Stimulated activated CD4-positive, alpha-beta T cell treated with anti-CD3 and anti-CD28 coated beads, Interleukin-12 subunit alpha, Interleukin-12 subunit beta, amount 100 ng/mL, for 4 hours (primary cell): ENCODE results near the gene FBXW2.
"Not testable (repeated sequence)": the region's sequence is repeated elsewhere in the genome, so short reads cannot be mapped to it uniquely, and the experiment has no call there.

Experiments
- DNase-seq: peaks from one replicate; pipeline ENCODE4 v3.0.0-alpha.2; 2020

The FBXW2 gene, protein sequence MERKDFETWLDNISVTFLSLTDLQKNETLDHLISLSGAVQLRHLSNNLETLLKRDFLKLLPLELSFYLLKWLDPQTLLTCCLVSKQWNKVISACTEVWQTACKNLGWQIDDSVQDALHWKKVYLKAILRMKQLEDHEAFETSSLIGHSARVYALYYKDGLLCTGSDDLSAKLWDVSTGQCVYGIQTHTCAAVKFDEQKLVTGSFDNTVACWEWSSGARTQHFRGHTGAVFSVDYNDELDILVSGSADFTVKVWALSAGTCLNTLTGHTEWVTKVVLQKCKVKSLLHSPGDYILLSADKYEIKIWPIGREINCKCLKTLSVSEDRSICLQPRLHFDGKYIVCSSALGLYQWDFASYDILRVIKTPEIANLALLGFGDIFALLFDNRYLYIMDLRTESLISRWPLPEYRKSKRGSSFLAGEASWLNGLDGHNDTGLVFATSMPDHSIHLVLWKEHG

DNA sequence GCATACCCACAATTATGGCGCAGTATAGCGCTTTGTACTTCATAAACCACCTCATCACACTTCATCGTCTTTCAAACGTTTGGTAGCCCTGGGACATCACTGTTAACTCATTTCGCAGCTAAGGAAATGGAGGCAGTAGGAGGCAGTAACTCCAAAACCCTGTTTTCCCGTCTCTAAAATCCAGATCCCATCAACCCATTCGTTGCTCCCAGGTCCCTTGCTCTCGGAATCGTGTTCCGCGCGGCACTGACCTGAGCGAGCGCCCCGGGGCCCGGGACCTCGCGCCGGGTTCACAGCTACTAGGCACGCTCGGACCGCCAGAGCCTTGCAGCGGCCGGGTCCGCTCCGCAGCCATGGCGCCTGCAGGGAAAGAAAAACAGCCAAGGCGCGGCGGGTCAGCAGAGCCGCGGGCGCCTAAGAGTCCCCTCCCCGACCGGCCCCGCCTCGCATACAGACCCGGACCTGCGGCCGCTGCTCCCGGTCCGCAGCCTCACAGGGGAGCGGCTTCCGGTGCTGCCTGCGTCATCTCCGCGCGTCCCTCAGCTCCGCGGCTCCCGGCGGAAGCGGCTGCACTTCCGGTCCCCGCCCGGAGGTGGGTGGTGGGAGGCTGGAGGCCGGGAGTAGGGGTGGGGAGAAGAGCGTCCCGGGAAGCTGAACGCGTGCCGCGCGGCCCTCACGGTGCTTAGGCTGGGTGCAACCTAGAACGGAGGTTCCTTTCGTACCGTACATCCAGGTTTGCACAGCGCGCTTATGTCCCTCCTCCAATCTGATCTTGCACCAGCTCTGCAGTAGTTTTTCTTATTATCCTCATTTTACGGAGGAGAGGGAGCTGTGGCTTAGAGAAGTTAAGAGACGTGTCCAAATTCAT is at the start of gene FBXW2:
Gene FBXW2 (minus strand): TSS at position 519 of the 868 bp plus-strand sequence. CDS start 5,158 bp downstream, outside the sequence.
- peak; percentile 88 for DNase-seq

DNA sequence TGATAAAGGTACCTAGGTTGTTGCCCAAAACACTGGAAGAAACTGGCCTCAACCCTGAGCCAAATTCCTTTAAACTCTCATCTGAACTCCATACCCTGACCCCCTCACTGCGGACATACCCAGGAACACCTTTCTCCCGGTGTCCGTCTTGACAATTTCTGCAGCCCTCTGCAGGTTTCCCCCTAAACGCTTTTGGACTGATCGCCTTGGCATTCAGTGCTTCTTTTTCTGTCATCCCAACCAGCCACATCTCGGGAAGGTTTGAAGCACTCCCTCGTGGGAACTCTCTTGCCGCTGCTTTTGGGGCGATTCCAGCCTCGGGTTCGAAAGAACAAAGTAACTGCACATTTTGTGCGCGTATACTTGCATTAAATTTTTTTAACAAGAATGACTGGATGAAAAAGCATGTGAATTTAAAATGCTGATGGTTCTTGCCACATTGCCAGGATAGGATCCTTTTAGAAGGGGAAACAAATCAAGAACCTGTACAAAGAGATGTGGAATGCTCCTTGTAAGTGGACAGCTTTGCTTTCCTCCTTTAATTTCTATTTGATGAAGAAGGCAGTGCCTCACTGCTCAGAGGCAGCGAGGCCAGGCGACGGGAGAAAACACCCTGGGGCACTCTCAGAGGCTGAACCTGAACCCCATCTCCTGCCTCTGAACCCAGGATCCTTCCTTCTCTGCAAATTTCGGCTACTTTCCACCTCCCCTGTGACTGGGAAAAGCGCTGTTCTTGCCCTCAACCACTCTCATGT is 48.9 kb upstream of the FBXW2 start:
- DNase-seq: no peak

DNA sequence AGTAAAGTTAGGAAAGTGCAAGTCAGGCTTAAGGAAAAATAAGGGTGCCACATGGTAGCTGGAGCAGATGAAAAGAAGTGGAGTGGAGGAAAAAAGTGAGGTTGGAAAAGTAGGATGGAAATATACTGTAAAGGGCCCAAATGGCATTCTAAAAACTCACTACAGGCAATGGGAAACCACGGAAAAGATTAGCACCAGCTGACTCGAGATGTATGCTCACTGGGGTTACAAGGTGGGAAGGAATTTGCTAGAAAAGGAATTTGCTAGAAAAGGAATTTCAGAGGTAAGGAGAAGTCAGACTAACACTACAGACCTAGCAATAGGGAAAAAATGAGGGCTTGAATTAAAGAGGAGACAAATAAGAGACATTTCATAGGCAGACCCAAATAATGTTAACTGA is 45.9 kb upstream of the FBXW2 start:
- no peak for DNase-seq

DNA sequence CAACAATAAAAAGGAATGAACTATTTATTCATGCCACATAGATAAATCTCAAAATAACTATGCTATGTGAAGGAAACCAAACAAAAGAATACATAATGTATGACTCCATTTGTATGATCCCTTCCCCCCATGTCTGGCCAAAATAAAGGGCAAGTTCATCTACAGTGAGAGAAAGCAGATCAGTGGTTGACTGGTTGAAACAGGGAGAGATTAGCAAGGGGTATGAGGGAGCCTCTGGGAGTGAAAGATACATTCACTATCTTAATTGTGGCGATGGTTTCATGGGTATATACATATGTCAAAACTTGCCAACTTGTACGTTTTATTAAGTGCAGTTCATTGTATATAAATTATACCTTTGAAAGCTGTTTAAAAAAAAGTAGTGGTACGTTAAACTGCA is 44.7 kb upstream of the FBXW2 start:
- DNase-seq: no peak

DNA sequence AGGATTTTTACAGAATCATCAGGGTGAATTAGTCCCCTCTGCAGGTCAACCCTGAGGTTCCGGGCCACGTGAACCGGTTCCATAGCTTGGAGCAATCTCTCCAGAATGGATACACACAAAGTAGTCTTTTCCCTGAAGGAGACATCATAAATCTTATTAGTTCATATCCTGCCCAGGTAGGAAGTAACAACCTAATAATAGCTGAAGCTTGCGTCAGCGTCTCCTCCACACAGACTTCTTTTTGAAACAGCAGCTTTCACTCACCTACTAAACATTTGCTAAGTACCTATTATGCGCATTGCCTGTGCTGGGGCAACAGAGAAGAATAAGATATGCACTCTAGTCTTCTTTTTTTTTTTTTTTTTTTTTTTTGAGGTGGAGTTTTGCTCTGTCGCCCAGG is 40.1 kb upstream of the FBXW2 start:
- no peak for DNase-seq

DNA sequence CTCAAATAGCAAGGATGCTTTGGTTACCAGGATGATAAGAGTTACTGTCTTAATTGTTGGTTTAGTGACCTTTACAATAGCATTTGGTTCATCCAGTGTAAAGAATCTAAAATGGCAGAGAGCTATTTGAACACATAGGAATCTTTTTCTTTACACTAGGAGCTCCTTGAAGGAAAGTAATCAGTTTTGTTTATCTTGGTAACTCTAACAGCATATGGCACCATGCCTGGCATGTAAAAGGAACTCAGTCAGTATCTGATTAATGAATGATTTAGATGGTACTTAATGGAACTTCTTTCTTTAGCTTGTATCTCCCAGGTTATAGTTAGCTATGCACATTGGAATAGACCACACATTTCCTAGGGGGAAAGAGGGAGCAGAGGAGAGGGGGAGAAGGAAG is 39.6 kb upstream of the FBXW2 start:
- DNase-seq: no peak

DNA sequence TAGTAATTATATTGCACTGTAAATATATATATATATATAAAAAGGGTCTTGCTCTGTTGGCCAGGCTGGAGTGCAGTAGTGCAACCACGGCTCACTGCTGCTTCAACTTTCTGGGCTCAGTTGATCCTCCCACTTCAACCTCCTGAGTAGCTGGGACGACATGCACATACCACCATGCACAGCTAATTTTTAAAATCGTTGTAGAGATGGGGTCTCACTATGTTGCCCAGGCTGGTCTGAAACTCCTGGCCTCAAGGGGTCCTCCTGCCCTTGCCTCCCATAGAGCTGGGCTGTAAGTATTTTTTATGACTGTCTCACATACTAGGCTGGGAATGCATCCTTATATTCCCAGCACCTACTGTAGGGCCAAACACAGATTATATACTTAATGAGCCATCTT is 37.6 kb upstream of the FBXW2 start:
- DNase-seq: no peak

DNA sequence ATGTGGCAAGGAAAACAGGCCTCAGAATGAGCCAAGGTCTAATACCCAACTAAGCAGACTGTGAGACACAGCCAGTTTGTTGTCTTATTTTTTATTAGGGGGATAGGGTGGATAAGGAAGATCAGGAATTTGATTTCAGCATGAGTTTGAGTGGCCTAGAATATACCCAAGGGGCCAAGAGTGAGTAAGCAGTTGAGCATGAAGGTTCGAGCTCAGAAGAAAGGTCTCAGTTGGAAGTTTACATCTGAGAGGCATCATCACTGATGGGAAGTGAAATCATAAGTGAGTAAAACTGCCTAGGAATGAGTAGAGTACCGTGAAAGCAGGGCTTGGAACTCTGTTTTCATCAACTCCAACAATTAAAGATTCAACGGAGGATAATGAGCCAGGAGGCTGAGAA is 36.9 kb upstream of the FBXW2 start:
- no peak for DNase-seq

DNA sequence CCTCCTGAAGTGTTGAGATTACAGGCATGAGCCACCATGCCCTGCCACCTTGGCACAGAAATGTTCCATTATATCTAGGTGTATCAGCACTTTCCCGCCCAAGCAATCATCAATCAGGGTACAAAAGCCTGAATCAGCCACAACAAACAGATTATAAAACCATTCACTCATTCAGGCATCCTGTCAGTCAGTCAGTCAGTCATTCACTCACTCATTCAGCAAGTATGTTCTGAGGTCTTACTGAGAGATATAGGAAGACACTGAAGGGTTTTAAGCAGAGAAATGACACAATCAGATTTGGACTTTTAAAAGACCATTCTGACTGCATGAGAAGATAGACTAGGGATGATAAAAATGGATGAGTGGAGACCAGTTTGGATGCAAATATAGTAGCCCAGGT is 36.4 kb upstream of the FBXW2 start:
- DNase-seq: no peak

DNA sequence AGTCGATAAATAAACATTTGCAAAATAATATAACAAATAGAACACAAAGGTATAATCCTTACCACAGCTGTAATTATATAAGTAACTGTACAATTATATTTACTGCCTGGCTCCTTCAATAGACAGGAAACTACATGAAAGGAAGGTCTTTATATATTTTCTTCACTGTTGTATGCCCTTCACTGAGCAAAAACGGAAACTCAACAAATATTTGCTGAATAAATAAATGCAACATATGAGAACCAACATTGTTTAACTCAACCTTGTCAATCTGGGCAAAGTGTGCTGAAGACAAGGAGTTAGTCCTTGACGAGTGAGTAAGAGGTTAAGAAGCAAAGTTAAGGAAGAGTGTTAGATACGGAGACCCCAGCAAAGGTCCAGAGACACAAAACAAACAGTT is 26.9 kb upstream of the FBXW2 start:
- no peak for DNase-seq

DNA sequence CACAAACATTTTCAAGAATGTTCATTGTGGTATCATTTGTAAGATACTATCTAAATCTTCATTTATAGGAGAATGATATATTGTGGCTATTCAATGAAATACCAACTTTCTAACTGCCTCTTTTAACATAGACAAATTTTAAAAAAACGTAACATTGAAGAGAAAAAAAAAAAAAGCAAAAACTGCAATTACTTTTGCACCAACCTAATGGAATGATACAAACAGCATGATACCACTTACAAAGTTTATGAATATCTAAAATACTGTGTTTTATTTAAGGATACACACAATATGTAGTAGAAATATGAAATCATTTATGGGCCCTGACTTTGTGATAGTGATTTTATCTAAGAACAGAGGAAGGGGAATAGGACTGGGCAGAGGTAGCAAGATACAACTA is 25.4 kb upstream of the FBXW2 start:
- DNase-seq: no peak

DNA sequence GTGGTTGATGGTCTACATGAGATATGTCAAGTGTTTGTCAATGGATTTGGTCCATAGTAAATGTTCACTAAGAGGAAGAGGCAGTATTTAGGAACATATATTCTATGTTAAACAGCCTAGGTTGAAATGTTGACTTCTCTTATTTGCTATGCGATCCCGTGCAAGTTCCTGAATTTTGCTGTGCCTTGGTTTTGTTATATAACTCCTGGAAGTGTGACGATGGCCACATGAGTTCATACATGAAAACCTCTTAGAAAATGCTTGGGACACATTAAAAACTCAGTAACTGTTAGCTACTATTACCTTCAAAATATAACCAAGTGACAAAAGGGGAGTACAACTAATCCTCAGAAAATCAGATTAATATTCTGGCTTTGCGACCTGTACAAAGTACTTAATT is 21.9 kb upstream of the FBXW2 start:
- DNase-seq: no peak

DNA sequence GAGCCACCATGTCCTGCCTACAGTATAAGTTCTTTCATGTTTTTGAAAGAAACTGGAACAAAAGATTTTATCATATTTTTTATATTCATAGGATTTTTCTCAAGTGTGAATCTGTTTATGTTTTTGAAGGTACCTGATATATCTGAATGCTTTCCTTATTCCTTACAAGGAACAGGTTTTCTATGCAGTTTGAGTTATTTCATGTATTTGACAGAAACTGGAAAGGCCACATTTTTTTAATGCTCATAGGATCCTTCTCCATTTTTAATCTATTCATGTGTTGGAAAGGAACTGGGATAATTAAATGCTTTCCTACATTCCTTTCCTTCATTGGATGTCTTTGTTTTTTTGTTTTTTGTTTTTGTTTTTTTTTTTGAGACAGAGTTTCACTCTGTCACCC is 15.7 kb upstream of the FBXW2 start:
- no peak for DNase-seq

DNA sequence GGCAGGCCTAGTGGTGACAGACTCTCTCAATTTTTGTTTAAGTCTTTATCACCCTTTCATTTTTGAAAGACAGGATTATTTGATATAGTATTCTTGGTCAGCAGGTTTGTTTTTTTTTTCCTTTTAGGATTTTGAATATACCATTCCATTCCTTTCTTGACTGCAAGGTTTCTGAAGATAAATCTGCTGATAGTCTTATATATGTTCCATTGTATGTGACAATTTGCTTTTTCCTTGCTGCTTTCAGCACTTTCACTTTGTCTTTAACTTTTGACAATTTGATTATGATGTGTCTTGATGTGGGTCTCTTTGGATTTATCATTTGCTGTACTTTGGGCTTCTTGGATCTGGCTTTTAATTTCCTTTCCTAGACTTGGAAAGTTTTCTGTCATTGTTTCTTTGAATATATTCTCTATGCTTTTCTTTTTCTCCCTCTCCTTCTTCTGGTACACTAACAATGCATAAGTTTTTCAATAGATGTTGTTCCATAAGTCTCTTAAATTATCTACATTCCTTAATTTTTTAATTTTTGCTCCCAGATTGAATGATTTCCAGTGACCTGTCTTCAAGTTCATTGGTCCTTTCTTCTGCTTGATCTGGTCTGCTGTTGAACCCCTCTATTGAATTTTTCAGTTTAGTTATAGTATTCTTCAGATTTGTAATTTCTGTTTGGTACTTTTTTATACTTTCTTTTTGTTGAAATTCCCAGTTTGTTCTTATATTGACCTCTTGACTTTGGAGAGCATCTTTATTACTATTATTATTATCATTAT is 14.6 kb upstream of the FBXW2 start:
- no peak for DNase-seq

DNA sequence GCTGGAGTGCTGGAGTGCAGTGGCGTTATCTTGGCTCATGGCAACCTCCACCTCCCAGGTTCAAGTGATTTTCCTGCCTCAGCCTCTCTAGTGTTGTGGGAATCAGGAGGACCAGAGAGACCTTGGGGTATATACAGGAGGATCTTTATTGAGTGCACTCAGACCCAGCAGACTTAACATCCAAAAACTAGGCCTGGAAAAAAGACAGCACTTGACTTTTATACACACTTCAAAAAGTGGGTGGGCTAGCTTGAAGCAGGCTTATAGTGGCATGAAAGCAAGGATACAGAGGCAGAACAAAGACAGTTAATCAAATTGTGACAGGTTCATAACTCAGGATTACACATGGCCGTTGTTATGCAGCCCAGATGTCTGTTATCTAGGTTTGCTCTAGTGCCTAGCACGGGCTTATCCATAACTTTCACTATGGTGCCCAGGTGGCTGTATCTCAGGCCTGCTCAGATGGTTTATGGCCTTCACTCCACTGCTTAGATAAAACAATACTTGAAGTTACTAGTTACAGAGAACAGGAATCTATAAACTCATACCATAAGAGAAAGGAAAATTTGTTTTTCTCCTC is 11.7 kb upstream of the FBXW2 start:
- not testable (repeated sequence) for DNase-seq

DNA sequence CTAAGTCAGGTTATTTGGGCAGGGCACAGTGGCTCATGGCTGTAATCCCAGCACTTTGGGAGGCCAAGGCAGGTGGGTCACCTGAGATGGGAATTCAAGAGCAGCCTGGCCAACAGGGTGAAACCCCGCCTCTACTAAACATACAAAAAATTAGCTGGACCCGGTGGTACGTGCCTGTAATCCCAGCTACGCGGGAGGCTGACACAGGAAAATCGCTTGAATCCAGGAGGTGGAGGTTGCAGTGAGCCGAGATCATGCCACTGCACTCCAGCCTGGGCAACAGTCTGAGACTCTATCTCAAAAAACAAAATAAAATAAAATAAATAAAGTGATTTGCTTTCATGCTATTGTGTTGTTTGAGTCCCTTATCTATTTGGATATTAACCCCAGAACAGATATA is 8.2 kb upstream of the FBXW2 start:
- DNase-seq: no peak

DNA sequence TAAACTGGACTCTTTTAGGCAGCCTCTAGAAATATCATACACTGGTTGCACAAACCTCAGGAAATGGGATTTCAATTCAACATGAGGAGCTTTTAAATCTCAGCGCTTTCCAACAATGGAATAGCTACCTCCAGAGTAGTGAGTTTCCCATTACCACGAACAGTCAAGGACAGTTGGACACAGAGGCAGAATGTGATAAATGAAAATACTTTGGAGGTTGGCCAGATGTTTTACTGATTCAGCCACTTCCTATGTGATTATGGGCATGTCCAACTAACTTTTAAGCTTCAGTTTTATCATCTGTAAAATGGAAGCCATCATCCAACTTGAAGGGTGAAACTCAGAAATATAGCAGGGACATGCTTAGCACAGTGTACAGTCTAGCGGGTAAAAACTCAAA is 2.1 kb downstream of the FBXW2 start:
- DNase-seq: no peak

DNA sequence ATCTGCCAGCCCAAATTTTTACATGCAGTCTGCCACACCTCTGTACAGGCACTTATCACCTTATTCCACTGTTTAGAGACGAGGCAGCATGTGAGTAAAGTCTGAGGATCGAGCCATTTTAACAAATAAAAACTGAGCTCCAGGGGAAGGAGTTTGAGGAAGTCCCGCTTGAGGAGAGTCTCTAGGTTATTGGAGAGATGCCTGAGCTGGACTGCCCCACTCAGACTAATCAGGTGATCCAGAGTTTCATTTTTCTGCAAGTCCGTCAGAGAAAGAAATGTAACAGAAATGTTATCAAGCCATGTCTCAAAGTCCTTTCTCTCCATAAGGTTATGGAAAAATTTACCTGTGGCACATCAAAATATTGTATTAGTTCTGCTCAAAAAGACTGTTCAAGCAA is 5.3 kb downstream of the FBXW2 start:
- DNase-seq: no peak

DNA sequence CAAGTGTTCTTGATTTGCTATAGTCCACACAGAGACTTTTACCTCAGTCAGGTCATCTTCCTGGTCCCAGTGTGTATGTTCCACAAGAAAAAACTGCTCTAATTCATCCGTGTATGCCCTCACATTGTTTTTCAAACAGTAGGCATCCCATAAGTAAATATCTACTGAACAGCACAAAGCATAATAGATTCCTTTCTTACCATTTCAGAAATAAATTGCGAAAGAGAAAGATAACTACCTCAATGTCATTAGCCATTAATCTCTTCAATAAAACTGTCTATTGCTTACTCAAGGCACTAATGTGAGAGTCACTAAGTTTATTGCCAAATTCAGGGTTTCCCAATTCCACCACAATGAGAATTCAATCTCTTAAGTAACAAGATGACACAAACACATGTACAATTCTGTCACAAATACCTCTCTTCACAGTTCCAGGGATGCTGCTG is 9.6 kb downstream of the FBXW2 start:
- no peak for DNase-seq

DNA sequence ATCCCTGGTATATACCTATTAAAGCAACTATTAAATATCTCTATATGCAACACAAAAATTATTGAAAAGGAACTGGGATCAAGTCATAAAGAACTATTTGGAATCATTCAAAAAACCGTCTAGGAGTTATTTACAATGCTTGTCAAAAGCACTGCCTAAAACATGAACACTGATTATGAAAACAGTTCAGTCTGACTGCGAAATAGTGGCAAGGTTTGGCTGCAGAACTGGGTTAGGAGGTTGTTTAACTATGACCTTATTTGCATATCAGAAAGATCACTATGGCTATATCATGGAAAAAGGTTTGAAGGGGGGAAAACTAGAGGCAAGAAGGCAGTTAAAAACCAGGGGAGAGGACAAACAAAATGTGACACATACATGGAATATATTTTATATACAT is 12.0 kb downstream of the FBXW2 start:
- DNase-seq: no peak

DNA sequence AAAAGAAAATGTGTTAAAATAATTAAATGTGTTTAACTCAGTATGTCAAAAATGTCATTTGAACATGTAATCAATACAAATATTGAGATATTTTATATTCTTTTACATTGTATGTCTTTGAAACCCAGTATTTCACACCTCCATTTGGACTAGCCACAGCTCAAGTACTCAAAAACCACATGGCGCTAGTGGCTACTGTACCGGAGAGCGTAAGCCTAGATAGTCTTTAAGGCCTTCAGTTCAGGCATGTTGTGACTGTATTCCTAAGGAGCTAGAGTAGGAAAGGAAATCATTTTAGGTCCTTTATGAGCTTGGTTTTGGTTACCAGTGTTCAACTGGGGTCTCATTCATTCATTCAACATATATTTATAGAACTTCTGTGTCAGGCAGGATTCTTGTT is 12.8 kb downstream of the FBXW2 start:
- DNase-seq: no peak

DNA sequence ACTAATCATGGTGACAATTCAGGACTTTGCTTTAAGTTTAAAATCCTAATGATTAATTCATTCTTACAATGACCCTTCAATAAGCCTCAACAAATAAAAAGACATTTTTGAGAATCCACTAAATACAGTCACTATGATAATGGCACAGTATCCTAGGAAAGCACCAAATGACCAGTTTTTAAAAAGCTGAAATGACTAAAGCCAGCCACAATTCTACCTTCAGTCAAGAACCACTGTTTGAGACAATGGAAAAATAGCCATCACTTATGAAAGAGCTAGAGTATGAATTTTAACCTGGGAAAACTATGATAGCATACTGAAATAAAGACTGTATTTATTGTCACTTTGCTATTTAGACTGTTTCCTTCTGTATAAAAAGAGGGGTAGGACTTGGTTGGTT is 14.0 kb downstream of the FBXW2 start:
- DNase-seq: no peak
